Fibroblast of skin of right quadriceps (primary cell): ENCODE results near the gene JAG2.

Source experiments
- DNase-seq: peaks from one replicate; pipeline ENCODE4 v3.0.0-alpha.2; 2013

JAG2 gene

DNA sequence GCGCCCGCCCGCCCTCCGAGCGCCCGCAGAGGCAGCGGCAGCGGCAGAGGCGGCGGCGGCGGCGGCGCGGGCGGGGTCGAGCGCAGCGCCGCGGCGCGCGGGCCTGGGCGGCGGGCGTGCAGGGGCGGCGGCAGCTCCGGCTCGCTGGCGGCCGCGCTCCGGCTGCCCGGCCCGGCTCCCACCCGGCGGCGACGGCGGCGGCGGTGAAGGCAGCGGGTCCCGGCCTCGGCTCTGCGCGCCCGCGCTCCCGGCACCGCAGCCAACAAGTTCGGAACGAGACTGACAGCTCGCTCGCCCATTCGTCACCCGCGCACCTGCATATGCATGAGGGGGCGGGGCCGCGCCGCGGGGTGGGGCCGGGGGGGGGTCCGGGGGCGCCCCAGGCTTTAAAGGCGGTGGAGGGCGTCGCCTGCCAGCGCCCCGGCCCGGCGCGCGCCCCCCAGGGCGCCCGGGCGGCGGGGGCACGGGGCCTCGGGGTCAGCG, at the start of gene JAG2:
Gene JAG2, minus strand, starts transcription at position 281 of the 483 bp plus-strand sequence. CDS start 356 bp downstream, outside the sequence.
- DNase-seq: no peak

DNA sequence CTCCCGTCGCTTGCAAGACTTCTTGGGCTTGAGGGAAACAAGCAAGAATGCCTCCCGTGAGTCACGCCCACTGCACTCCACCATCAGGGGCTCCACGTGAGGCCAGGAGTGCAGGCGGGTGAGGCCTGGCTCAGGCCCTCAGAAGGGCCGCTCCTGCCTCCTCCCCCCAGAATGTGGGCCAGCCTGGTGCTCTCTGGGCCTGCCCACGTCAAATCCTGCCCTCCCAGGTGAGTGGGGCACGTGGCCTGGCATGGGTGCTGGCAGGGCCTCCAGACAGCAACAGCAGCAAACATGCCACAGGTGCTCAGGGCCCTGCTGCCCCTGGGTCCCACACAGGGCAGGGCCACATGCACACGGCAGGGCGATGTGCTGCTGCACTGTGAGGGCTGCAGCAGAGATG, 49.2 kb upstream of the JAG2 start:
- no peak for DNase-seq

DNA sequence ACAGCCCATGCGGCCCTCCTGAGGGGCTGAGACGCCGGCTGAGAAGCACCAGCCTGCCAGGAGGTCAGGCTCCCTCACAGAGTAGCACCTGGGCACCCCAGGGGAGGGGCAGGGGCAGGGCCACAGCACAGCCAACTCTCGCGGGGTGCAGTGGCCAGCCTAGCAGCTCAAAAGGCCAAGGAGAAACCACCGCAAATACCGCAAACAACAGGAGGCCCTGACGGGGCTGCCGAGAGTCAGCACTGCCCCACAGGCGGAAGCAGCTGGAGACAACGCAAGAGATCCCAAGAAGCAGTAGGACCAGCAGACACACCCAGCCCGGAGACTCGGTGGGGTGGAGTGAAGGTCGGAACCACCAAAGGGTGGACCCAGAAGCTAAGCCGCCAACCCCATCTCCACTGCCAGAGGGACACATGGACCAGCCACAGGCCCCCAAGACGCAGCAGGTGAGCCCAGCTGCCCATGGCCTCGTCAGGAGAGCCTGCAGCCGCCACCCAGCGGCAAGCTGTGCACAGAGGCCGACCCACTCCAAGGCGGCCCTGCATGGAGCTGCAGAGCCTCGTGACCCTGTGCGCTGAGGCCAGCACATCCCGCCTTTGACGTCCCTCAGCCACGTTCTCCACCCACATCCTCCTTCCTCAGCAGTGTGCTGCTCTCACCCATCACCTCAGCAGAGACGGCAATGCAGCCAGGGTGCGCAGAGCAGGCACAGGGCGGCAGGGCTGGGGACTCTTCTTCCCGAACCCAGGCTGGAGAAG, 48.1 kb upstream of the JAG2 start:
- no peak for DNase-seq

DNA sequence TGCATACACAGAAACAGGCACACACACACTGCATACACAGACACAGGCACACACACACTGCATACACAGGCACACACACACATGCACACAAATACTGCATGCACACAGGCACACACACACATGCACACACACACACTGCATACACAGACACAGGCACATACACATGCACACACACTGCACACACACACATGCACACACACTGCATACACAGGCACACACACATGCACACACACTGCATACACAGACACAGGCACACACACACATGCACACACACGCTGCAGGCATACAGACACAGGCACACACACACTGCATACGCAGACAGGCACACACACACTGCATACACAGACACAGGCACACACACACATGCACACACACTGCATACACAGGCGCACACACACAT, 47.0 kb upstream of the JAG2 start:
- no peak for DNase-seq

DNA sequence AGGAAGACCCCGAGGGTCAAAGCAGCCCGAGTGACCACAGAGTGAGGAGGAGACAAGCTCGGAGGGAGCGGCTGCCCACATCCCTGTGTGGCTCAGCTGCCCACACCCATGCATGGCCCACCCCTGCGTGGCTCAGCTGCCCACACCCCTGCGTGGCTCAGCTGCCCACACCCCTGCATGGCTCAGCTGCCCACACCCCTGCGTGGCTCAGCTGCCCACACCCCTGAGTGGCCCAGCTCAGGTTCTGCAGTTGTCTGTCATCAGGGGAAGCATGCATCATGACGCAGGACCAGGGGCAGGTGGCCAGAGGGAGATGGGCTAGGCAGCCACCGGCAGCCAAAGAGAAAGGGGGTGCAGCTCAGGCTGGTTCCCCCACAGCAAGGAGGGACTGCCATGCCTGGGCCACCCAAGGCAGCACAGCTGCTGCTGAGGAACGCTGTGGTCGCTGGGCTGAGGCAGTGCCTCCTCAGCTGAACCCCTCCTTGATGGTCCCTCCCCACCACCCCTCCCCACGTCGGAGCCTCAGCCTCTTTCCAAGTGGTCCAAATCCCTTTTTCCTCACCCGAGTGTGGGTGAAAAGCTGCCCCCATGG, 45.8 kb upstream of the JAG2 start:
- no peak for DNase-seq

DNA sequence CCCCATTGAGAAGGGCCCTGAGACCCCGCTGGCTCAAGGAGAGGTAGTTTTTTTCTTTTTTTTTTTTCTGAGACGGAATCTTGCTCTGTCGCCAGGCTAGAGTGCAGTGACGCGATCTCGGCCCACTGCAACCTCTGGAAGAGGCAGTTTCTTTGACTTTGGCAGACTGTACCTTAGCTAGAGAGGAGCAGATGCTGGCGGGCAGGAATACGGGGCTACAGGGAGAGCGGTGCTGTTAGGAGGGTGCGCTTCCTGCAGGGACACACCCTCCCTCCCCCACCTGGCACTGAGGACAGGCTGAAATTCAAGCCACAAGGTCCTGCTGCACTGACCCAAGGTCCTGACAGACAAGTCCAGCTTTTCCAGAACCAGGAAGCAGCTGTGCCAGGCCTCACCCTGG, 44.8 kb upstream of the JAG2 start:
- no peak for DNase-seq

DNA sequence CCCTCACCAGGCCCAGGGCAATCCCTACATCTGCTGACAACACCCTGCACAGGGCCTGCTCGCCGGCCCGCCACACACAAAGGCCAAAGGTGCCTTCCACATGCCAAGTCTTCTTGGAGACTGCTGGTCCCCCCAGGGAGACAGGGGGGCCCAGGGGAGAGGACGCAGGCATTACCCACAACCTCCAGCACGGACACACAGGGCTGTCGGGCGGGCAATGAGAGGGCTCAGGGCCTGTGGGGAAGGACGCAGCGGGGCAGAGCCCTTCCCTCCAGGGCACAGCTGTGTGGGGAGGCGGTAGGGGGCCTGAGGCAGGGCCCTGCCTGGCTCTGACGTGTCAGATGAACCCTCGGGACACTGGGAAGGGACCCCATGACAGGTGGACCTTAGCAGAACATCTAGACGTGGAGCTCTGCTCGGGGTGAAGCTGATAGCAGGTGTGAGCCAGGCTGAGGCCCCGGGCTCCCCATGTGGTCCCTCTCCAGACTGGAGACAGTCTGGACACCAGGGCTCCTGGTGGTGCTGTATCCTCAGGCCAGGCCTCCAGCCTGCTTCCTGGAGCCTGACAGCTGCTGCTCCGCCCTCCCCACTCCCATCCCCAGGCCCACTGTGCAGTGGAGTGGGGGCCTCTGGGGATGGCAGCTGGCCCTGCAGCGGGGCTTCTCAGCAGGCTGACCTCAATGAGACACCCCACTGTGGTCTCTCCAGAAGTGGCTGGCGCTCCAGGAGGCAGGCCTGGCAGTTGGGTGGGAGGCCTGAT, 44.1 kb upstream of the JAG2 start:
- no peak for DNase-seq

DNA sequence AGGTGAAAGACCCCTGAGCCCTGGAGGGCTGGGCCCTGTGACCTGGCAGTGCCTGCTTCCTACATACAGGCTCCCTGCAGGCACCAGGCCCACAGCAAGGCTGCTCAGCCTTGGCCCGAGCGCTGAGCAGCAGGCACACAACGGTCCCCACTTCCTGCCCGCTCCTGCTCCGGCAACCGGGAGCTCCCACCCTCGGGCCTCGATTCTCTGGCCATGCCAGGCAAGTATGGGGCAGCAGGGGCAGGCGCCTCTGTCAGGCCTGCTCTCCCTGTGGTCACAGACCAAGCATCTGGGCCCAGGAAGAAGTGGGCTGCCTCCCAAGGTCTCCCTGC, 43.1 kb upstream of the JAG2 start:
- DNase-seq: no peak

DNA sequence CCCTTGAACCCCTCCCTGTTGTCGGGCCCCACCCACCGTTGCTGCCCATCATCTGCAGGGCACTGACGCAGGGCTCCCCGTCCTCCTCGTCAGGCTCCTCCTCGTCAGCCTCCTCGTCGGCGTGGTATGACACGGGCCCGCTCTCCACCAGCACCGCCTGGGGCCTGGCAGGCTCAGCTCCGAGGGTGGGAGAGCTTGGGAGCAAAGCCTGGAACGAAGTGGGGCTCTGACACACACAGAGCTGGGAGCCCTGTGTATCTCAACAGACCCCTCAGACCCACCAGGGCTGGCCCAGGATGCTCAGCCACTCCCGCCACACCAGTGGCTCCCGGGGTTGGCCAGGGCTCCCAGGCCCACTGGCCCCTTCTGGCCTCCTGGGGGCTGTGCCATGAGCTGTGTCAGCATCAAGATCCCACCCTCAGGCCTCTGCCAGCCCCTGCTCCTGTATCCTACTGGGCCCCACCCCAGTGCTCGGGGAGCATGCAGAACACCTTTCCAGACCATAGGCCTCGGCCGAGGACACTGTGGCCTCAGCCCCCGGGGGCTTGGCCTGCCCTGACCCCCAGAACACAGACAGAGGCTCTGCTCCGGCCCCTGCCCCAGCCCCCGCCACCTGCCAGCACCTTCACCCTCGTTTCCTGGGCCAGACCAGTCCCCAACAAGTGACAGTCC, 42.6 kb upstream of the JAG2 start:
- no peak for DNase-seq

DNA sequence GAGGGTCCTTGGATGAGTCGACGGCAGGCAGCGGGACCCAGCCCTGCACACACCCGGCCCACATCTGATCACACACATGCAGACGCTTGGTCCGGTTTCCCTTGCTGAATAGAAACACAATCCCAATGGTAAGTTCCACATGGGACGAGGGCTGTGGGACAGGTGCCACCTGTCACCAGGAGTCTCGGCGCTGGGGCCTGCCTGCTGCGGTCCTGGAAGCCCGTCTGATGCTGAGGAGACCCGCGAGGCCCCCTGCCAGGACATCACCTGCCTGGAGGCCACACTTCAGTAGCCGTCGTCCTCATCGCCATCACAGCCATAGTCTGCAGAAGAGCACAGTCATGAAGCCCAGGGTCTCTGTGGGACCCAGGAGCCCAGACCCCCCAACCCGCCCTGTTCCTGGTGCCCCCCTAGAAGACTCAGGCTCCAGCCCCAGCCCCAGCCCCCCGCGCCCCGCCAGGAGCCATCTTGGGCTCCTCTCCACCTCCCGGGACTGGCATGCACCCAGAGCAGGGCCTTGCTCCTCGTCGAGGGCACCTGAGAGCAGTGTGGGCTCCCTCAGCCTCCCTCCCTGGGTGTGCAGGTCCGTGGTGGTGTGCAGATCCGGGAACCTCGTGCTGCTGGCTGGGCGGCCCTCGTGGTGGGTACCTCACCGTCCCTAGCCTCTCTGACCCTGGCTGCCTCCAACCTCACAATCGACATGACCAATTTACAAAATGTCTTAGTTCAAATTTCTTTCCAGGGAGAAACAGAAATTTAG, 41.9 kb upstream of the JAG2 start:
- no peak for DNase-seq

DNA sequence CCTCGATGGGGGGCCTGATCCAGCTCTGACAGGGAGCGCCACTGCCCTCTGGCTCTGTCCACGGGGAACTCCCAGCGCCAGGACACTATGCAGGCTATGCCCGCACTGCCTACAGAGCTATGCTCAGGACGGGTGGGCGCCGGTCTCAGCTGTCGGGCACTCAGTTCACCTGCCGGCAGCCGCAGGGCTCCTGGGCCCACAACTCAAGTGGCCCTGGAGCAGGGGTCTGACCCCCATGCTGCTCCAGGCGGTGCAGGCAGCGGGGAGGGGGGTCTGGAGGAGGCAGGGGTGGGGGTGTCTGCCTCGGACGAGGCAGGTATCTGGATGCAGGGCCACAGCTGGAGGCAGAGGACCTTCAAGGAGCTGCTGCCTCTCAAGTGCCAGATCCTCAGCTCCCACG, 41.1 kb upstream of the JAG2 start:
- DNase-seq: no peak

DNA sequence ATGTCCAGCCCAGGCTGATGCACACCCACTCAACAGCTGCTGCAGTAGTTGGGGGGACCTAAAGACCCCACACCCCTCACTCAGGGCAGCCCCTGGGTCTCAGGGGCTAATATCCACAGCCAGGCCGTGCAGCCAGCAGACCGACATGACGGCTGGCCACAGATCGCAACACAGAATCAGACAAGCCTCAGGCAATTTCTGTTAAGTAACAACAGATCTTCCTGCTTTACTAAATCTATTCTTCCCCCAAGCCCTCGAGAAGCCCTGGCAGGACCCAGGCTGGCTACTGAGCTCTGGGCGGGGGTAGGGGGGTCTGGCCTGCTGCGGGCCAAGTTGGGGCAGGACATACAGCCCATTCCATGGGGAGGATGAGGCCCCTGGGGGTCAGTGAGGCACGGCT, 40.5 kb upstream of the JAG2 start:
- DNase-seq: no peak

DNA sequence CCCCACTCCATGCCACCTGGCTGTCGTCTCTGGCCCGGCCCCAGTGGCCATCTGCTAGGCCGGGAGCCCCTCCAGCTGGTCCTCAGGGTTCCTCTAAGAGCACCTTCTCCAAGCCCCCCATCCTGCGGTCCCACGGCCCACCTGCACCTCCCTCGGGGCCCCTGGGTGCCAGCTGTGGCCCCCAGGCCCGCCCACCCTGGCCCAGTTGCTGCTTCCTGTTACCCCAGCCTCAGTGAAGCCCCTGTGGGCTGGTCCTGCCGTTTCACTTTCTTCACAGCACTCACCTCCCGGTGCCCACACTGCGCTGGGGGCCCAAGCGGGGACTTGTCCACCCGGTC, 40.1 kb upstream of the JAG2 start:
- DNase-seq: no peak

DNA sequence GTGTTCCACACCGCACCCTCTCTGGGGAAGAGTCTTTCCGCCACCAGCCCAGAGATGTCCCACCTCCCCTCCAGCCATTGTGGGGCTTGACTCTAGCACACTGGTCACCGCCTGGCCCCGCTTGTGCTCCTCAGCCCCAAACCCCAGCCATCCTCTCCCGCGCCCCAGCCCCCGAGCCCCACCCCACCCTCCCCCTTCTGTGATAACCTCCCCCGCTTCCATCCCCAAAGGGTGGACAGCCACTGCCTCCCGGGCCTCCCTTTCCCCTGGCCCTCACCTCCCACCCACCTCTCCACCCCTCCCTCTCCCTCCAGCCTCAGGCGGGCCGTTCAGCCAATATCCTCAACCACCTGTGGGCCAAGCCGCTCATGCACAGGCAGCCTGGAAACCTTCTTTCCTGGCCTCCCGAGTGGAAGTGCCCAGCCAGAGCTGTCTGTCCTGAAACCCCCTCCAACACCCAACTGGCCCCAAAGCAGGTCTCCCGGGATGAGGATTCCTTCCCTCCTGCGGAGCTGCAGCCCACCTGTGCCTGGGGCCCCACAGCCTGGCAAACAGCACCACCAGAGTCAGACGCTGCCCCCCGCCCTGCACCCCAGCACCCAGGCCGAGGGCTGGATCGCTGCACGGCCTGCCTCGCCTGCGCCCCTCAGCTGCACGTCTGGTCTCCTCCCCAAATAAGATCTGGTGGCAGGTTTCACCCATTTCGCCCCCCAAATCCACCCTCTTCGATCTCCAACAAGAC, 39.6 kb upstream of the JAG2 start:
- no peak for DNase-seq

DNA sequence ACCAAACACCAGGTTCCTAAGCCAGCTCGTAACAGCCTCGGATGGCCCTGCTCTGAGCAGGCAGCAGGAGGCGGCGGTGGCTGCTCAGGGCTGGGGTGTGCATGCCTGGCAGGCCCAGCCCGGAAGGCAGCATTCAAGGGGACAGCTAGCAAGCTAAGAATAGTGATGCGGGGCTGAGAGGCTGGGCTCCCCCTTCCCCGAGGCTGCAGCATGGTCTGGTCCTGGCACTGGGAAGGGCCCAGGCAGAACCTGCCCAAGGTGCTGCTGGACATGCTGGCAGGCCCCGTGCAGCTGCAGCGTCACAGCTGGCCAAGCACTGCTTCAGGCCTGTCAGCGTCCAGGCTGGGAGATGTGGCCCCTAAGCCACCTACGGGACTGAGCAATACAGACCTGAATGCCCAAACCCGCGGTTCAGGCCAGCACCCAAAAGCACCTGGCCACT, 38.9 kb upstream of the JAG2 start:
- DNase-seq: no peak

DNA sequence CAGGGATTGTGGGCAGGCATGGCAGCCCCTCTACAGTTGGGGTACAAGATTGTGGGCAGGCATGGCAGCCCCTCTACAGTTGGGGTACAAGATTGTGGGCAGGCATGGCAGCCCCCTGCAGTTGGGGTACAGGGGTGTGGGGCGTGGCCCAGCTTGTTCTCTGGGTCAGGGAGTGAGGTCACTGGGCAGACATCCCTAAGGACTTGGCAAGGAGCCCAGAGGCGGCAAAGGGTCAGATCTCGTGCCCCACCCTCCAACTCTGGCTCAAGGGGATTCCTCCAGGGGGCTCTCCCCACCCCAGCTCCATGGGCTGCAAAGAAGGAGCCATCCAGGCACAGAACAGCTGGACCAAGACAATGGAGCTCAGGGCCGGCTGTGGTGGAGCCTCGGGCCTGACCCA, 38.3 kb upstream of the JAG2 start:
- no peak for DNase-seq

DNA sequence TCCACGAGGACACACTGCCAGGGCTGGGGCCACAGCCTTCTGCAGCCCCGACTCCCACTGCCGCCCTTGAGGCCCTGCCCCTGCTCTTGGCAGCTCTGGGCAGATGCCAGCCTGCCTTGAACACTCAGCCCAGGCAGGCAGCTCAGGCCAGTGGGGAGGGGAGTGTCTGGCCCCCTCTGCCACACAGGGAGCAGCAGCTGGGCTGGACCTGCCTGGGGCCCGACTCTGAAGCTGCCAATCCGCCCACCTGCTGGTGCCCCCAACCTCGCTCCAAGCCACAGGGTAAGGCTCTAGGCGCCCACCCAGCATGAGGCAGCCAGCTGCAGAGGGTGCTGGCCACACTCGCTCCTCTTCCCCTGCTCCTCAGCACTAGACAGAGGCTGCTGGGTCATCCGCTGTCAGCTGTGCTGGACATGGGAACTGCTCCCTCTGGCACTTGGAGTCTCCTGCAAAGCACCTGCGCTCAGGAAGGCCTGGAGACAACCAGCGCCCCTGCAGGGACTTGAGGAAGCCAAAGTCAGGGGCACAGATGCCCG, 37.2 kb upstream of the JAG2 start:
- no peak for DNase-seq

DNA sequence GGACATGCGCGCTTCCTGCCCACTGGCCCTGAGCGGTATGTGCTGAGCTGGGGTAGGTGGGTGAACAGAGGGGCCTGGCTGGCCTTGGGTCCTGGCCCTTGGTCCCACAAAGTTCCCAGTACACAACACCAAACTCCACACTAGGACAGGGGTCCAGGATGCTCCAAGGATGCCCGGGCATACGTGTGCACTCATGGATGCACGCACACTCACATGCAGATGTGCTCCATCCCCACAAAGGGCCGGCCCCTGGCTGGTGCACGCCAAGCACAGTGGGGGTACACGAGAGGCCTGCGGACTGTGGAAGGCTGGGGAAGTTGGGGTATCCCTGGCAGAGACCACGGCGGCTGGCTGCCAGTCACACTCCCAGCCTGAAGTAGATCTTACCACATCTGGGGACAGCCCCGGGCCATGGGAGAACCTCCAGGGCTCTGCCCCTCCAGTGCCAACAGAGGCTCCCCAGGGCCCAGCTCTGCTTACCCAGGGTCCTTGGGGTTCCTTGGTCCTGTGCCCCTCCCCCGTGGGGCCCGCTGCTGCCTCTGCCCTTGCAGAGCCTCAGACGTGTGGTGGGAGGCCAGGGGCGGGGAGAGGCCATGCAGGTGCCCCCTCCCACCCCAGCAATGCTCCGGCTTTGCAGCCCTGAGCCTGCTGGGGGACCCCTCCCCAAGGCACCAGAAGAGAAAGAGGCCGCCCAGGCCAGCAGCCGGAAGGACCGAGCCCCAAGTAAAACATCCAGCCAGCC, 36.5 kb upstream of the JAG2 start:
- no peak for DNase-seq

DNA sequence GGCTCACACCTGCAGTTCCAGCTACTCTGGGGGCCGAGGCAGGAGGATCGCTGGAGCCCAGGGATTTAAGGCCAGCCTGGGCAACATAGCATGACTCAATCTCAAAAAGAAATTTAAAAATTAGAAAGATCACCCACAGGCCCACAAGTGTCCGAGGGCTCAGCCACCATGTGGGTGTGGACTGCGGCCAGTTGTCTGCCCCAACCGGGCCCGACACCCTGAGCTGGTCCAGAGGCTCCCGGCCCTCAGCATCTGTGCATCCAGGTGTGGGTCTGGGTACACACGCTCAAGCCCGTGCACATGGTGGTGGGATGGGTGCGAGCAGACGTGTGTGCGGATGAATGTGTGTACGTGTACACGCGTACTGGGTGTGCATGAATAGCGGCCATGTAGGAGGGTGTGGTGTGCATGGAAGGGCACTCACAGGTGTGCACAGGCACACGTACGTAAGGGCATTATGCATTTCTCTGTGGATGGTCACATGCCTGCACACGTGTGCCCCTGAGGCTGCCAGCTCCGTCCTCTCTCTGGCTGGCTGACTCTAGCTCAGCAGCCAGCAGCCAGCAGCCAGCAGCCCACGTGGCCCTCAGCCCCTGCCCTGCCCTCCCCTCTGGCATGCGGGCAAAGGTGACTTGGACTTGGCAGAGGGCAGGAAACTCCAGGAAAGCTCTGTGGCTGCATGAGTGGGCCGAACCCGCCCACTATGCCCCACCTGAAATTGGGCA, 35.8 kb upstream of the JAG2 start:
- no peak for DNase-seq

DNA sequence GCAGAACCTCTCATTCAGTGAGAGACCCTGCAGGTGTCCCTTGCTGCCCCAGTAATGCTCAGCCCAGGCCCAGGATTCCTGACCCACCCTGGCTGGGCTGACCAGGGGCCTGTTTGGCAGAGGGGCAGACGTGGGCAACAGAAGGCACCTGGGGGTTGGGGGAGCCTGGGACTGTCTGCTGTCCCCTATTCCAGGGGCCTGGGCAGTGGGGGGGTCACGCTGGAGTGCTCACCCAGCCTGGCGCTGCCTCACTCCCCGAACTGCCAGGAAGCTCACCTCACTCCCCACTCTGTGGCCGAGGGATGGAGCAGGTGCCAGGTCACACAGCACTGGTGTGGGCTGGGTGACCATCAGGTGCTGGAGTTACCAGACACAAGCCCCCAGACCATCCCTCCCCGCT, 35.1 kb upstream of the JAG2 start:
- DNase-seq: no peak
